ENCODE data around the gene PTPRA.
A peak's percentile ranks its signal among the peaks of the same experiment; 100 is the strongest.

PTPRA gene

GRCh38 chr20:3082955-3083952 lies 210.0 kb downstream of the PTPRA start:
- DNase-seq: peak; percentile 71
- in situ Hi-C loops (cut with MboI; ENCODE audit: low pct_unique_long_range_greater_than_20kb, low sequenced_read_pairs): no loop called here

GRCh38 chr20:3084283-3084985 lies 211.2 kb downstream of the PTPRA start, which contains the start of gene AVP:
TSS of gene AVP (minus strand) at chr20:3084724. CDS start at chr20:3084674, 50 bp downstream.
- in situ Hi-C loops (cut with MboI; ENCODE audit: low pct_unique_long_range_greater_than_20kb, low sequenced_read_pairs): no loop called here
- DNase-seq: no peak

GRCh38 chr20:3084986-3085360 lies 211.7 kb downstream of the PTPRA start:
- DNase-seq: no peak
- in situ Hi-C loops (cut with MboI; ENCODE audit: low pct_unique_long_range_greater_than_20kb, low sequenced_read_pairs): no loop called here

- no peak for DNase-seq
- in situ Hi-C loops (cut with MboI; ENCODE audit: low pct_unique_long_range_greater_than_20kb, low sequenced_read_pairs): no loop called here
These were observed 212.3 kb downstream of the PTPRA start for GRCh38 chr20:3085571-3086072.

- DNase-seq: no peak
- in situ Hi-C loops (cut with MboI; ENCODE audit: low pct_unique_long_range_greater_than_20kb, low sequenced_read_pairs): no loop called here
These were observed 214.8 kb downstream of the PTPRA start for GRCh38 chr20:3088031-3088430.

Data from KBM-7 (cell line).